Fibroblast of villous mesenchyme (primary cell): ENCODE measurements around the gene LLGL2. TPM values are rescaled to one million over a fixed set of nuclear protein-coding genes. Genes with fewer than 3 reads are reported as not detected.
A peak's percentile ranks its signal among the peaks of the same experiment; 100 is the strongest.

Experiments
- DNase-seq: peaks from one replicate; pipeline ENCODE4 v3.0.0-alpha.2; 2010; ENCODE audit warnings: low read depth
- H3K4me3 ChIP-seq: 2 replicates; pipeline ENCODE4 v1.5.1; 2011; ENCODE audit warnings: low read depth, mild to moderate bottlenecking, low read length
- total RNA-seq: library from RNA; depleted of rRNA; stranded (reverse); fragments of >200 nt; gene quantifications from 2 replicates; pipeline ENCODE4 v1.2.3, GENCODE V29; 2012
- TF ChIP-seq, protein P1 (sequence below): IDR thresholded peaks from 2 replicates; pipeline ENCODE4 v1.5.1; 2012; ENCODE audit warnings: low read depth, mild to moderate bottlenecking, low read length; ENCODE audit not compliant: insufficient read depth

LLGL2 gene
- total RNA-seq, 1 donor: 2.2 TPM

DNA sequence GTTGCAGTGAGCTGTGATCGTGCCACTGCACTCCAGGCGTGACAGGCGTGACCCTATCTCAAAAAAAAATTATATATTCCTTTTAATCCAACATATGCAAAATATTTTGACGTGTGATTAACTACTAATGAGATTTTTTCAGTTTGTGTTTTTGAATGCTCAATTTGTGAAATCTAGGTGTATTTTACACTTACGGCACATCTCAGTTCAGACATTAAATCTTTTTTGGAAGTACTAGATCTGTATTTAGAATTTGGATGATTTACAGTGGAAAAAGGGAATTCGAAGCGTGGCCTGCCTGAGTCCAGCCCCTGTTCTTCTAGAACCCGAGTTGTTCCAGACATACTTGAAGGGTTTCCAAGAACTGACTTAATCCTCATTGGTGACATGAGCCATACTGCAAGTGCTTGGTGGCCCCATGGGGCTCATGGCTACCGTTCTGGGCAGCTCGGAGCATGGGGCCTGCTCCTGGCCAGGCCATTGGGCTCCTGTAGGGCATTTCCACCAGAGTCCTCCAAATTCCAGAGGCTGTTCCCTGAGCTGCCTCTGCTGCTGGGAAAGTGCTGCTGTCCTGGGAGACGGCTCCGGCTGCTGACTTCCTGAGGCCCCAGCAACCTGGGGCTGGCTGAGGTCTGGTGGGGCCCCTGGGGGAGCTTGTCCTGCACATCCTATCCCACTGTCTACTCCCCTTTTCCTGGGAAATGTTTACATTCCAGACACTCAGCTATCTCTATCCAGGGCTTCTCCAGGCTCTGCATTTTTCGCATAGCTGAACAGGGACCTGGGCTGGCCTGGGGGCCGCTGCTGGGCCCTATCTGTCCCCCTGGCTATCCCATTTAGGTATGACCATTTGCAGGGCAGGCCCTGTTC, 27.2 kb downstream of the LLGL2 start:
- no peak overlapping the region for H3K4me3 ChIP-seq
- TF ChIP-seq, protein P1, sequence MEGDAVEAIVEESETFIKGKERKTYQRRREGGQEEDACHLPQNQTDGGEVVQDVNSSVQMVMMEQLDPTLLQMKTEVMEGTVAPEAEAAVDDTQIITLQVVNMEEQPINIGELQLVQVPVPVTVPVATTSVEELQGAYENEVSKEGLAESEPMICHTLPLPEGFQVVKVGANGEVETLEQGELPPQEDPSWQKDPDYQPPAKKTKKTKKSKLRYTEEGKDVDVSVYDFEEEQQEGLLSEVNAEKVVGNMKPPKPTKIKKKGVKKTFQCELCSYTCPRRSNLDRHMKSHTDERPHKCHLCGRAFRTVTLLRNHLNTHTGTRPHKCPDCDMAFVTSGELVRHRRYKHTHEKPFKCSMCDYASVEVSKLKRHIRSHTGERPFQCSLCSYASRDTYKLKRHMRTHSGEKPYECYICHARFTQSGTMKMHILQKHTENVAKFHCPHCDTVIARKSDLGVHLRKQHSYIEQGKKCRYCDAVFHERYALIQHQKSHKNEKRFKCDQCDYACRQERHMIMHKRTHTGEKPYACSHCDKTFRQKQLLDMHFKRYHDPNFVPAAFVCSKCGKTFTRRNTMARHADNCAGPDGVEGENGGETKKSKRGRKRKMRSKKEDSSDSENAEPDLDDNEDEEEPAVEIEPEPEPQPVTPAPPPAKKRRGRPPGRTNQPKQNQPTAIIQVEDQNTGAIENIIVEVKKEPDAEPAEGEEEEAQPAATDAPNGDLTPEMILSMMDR: peak; percentile 28
- DNase-seq: peak; percentile 77

DNA sequence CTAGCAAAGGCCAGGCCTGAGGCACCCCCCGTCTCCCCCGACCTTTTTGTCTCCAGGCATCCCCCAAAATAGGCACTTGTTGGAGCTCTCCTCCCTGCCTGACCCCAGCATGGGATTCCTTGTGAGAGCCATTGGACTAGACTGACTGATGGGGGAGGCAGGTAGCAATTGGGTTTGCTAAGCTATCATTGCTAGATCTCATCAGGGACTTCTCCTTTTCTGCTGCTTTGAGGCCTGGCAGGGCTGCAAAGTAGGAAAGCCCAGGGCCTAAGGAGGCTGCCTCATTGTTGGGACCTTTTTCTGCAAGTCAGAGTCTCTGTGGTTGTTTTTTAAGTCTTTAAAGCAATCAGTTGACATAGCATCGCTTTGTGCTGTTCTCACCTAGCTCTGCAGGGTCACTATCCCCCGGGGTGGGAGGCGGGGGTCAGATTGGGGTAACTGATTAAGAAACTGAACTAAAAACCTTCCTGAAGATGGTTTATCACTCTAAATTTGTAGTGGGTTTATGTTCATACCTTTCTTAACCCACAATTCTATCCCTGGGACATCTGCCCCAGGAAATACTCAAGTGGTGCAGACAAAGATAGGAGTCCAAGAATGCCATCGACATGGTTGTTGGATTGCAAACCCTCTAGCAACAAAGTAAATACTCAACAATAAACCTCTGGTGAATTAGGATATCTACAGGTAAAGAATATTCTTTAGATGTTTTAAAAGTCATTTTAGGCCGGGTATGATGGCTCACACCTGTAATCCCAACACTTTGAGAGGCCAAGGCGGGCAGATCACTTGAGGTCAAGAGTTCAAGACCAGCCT, 28.0 kb downstream of the LLGL2 start:
- peak; percentile 25 for DNase-seq
- TF ChIP-seq, protein P1: no peak
- H3K4me3 ChIP-seq: no peak overlapping the region

DNA sequence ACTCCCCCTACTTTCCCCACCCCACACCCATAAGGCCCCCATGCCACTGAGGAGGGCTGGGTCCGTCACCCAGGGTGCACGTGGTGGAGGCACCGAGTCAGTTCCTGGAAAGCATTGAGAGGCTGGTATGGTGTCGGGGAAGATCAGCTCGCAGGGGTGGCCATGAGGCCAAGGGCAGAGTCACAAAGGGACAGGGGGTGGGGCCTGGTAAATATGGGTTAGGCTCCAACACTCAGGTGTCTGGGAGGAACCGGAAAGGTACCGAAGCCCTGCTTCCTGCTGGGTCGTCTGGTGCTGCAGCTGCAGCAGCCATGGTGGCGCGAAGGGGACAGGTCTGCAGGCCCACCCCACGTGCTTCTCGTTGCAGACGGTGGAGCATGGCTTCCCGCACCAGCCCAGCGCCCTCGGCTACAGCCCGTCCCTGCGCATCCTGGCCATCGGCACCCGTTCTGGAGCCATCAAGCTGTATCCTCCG, 30.2 kb downstream of the LLGL2 start:
- TF ChIP-seq, protein P1: no peak
- DNase-seq: no peak
- no peak overlapping the region for H3K4me3 ChIP-seq

DNA sequence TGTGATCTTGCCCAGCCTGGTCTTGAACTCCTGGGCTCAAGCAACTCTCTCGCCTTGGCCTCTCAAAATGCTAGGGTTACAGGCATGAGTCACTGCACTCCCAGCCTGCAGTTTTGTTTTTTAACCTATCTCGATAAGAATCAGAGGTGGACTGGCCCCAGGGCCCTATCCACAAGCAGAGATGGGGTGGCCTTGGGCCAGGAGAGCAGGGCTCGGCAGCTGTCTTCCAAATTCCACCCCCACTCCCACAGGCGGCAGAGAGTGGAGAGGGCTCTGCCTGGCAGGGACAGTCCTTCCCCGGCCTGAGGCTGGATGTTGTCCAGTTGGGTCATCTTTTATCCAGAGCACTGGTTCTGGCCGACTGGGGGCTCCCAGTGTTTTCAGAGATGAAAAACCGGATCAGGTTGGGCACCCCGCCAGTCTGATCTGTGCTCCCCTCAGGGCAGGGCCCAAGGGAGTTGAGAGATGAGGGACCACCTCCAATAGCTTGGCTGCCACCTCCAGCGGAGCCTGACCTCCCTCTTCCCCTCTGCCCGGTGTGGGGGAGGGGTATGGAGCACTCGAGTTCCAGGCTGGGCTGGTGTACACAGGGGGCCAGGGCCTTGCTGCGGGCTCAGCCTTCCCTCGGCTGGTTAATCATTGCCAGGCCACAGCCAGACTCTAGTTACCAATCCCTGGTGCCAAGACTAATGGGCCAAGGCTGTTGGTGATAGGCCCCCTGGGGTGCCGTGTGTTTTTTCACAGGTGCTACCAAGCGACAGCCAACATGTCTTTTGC, 31.8 kb downstream of the LLGL2 start:
- TF ChIP-seq, protein P1: no peak
- no peak overlapping the region for H3K4me3 ChIP-seq
- peak; percentile 72 for DNase-seq

DNA sequence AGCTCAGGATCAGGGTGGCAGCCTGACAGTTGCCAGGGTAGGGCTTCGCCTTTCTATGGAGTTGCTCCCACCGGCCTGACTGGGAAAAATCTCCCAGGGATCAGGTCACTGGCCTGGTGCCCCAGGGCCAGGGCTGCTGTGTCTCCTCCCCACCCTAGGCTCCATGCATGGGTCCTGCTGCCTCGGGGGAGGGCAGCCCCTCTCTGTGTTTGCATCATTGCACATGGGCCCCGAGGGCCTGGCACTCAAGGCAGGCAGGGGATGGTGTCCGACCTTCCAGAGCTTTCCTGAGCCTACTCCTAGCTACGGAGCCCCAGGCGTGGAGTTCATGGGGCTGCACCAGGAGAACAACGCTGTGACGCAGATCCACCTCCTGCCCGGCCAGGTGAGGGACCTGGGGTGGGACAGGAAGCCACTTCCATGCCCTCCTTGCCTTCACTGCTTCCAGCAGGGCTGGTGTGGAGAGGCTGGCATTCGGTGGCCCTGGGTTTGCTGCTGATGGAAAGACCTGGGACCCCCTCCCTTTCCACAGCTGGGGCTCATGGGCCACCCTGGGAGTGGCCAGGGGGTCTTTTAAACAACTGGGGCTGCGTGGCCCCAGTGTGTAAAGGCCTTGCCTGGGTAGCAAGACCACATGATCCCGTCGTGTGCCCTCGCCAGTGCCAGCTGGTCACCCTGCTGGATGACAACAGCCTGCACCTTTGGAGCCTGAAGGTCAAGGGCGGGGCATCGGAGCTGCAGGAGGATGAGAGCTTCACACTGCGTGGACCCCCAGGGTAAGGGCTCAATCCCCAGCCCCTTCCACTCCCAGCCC, 32.6 kb downstream of the LLGL2 start:
- TF ChIP-seq, protein P1: no peak

More for the DNA sequence above, 32.6 kb downstream of the LLGL2 start:
- no peak for DNase-seq
- H3K4me3 ChIP-seq: no peak overlapping the region
